ENCODE measurements around the gene COL17A1.

Gene COL17A1

DNA sequence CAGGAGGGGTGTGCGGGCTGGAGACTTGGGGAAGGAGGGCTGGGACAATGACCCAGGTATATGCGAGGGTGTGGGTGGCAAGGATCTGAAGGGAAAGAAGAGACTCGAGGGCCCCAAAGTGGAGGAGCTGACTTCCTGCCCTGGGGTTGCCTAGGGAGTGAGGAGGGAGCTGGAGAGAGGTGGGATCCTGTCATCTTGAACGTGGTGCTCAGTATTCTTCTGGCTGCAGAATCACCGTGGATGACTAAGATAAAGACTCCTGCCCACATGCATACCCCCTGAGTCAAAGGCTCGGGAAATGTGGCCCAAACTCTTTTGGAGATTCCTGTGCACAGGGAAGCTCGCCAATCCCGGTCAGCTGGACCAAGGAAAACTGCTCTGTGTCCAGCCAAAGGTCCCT, 31.2 kb downstream of the COL17A1 start:
- in situ Hi-C loops (cut with MboI; ENCODE audit: low sequenced_read_pairs): no loop called here

DNA sequence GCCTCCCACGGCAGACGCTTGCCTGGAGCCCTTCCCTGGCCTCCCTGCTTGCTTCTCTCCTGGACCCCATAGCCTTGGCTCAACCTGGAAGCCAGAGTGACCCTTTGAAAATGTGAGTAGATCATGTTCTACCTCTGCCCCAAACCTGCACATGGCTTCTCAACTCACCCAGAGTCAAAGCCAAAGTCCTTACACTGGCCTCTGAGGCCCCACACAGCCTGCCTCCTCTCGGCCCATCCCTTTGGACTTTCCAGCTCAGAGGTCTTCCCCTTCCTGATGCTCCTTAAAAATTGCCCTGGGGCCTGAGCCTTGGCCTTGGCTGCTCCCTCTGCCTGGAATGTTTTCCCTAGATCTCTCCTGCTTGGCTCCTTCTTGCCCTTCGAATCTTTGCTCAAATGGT, 32.5 kb downstream of the COL17A1 start:
- in situ Hi-C loops (cut with MboI; ENCODE audit: low sequenced_read_pairs): no loop called here

DNA sequence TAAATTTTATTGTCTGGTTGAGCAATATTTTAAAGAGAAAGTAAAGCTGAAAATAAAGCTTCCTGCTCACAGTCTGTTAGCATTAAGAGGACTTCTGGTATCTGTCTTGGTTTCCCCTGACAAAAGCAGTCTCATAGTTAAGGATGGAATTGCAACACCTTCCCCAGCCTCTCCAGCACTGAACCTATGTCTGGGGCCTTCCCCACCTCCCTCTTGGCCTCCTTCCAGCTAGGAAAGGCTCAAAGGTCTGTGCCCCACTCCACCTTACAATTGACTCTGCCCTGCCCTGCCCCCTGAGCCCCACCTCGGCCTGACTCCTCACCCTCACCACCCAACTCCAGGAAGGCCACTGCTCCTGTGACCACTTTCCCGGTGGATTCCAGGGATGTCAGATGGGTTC, 33.2 kb downstream of the COL17A1 start:
- in situ Hi-C loops (cut with MboI; ENCODE audit: low sequenced_read_pairs): no loop called here

DNA sequence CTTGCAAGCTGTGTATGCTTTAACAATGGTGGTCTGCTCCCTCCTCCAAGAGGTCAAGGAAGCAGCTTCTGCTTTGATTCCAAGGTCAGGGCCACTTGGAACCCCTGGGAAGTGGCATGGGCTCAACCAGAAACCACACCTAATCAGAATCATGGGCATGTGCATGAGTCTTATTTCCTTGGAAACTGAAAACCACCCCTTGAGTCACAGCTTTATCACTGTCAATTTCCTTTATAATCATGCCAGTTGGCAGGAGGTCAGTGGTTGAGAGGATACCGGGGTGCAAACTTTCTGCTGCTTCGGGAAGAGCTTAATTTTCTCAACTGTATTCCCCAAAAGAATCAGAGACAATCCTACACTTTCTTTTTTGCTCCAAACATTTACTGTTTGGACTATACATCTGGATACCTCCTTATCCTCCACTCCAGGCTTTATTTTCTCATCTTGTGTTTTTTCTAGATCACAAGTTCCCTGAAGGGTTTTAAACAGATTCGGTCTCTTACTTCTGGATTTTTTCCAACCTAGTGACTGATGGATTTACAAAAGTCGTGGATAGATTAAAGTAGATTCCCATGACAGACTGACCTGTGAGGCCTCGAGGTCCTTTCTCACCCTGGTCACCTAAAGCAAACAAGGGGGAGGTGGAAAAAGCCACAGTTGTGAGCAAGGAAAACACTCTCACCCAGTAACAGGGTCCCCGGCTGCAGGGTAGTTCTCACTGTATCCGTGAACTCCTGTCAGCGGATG, 36.0 kb downstream of the COL17A1 start:
- in situ Hi-C loops (cut with MboI; ENCODE audit: low sequenced_read_pairs): no loop called here

DNA sequence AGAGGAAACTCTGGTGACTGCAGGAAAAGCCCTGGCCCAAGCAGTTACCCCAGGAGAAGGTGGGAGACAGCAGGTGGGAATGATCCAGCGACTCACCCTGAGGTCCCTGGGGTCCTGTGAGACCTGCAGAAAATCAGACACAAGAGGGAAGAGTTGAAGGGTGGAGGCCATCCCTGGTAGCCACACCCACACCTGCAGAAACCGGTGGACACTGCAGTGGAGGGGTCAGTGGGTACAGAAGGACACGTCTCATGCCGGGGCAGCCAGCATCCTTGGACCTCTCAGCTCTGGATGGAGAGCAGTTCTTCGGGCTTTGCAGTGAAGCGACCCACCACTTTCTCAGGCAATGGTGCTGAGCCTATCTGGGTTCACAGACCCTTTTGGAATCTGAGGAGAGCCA, 39.0 kb downstream of the COL17A1 start:
- in situ Hi-C loops (cut with MboI; ENCODE audit: low sequenced_read_pairs): no loop called here

DNA sequence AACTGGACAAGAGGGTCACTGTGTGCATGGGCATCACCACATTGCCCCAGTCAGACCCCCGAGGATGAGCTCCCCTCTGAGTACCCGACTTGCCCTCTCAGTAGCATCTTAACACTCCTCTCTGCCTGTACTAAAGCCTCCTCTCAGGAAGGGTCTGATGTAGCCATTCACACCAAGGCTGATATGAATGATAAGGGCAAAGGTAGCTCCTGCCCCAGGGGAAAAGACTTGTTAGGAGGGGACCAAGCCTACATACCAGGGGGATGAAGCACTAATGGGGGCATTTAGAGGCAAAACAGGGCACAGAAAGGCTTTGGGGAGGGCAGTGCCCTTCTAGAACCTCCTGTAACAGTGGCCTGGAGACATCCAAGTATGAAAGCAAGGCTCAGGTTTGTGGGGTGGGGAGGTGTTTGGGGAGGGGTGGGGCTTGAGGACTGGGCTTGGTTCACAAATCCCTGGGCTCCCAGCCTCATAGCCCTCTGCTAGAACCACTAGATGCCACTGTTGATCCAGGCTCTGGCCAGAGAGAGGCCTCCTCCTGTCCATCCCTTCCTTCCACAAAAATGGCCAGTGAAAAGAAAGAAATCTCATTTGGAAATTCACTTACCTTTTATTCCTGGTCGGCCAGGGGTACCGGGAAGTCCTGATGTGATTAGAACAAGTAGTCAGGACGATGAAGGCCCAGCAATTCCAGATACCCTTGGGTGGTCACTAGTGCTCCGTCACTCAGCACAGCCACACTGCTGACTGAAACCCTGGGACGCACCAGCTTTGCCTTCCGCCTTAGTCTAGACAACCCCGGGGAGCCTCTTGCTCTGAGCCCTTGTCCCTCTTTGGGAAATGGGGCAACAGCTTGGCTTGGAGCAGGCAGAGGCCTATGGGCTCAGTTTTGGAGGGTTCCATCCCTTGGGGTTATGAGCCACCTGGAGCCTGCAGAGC, 40.3 kb downstream of the COL17A1 start:
- in situ Hi-C loops (cut with MboI; ENCODE audit: low sequenced_read_pairs): no loop called here

DNA sequence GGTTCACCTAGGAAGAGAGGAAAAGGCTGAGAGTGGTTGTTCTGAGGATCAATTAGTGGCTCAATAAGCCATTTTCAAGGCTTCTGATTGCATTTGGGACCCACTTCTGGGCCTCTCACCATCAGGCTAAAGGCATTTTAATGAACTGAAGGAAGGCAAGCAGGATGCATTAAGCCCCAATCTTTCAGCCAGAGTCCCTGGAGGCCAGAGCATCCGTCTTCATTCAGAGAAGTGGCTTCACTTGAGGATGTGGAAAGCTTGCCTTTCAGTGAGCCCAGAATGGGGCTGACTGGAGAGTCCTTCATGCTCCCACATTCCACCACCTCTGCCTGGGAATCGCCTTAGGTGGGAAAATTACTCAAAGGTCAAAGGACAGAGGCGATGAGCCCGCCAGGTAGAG, 41.8 kb downstream of the COL17A1 start:
- in situ Hi-C loops (cut with MboI; ENCODE audit: low sequenced_read_pairs): no loop called here

DNA sequence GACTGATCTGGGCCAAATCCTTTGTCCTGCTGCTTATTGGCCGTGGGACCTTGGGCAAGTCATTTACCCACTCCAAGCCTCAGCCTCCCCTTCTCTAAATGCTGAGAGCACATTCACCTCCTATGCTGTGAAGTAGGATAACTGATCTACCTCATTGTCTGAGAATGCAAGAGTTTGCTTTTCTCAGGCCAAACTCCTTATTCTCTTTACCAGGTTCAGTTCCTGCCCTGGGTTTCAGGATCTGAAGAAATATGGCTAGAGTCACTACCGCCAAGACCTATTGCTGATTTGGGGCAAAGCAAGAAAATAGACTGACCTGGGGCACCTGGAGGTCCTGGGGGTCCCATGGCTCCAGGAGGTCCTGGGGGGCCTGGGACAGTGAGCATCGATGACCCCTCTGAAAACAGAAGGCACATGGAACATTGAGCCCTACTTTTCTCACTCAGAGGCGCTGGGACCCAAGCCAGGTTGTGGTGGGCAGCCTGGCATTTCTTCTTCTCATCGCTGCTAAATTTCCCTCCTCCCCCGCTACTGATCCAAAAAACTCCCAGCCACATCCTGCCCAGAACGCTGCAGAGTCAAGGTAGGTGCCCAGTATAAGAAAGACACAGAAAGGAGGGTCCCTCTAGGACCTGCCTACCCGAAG, 42.4 kb downstream of the COL17A1 start:
- in situ Hi-C loops (cut with MboI; ENCODE audit: low sequenced_read_pairs): no loop called here

DNA sequence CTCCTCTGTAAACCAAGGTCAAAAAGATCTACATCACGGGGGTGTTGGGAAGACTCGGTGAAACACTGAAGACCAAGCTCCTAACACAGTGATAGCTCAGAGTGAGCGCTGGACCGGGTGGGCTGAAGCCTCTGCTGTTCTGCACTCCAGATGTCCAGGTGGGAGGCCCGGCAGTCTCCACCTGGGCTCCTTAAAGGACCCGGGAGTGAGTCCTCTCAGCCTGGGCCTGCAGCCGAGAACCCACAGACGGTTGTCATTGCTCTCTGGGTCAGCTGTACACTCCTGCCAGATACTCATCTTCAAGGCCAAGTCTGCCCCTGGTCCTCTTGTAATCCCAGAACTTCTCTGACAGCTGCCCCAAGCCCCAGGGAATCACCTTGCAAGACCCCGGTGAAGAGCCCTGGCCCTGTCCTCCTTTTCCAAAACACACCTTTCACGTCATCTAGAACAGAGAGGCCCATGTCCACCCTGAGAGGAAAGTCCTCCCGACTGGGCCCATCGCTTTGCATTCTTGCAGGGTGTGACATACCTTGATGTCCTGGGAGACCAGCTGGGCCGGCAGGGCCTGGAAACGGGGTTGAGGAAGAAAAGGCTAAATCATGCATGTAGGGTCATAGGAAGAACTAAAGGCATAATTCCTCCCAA, 43.7 kb downstream of the COL17A1 start:
- in situ Hi-C loops (cut with MboI; ENCODE audit: low sequenced_read_pairs): no loop called here

DNA sequence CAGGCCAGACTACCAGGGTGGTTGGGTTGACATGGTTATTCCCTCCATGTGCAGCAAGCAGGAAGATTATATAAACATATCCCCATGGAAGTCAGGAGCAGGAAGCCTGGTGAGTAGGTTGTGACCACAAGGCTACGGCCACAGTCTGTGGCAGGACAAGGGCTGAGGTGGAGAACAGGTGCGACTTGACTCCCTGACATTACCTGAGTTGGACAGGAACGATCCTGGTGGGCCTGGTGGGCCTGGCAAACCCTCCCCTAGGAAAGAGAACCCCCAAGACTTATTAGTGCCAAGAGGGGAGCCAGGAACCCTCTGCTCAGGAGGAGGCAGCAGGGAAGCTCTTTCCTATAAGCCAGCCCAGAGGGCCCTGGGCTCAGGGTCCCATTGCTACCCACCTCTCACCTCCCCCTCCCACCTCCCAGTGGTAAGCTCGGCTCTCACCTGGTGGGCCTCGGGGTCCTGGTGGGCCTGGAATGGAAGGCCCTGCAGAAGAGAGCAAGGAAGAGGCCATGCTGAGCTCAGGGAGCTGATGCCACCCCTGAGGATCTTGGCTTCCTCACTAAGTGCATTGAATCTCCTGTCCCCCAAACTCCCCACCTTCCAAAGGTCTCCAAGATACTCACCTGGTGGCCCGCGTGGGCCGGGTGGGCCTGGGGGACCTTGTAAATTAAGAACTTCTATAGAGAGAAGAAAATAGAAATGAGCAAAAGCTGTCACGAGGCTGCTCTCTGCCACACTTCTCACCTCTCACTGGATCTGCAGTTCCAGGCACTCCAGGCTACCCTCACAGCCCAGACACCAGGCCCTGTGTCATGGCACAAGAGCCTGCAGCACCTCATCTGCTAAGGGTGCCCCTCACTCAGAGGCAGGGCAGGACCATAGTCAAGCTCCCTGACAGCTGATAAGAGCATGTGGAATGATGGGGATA, 44.6 kb downstream of the COL17A1 start:
- in situ Hi-C loops (cut with MboI; ENCODE audit: low sequenced_read_pairs): no loop called here

DNA sequence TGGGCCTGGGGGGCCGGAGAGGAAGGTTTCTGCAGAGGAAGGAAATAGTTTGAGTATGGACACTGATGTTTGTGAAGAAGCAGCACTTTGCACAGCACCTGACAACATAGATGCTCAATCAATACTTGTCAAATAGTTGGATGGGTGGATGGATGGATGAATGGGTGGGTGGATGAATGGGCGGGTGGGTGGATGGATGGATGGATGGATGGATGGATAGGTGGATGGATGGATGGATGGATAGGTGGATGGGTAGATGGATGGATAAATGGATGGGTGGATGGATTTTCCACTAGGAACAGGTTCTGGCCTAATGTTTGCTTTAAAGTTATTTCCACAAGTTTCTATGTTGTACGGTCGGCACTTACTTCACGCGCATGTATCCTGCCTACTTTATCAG, 45.3 kb downstream of the COL17A1 start:
- in situ Hi-C loops (cut with MboI; ENCODE audit: low sequenced_read_pairs): no loop called here

DNA sequence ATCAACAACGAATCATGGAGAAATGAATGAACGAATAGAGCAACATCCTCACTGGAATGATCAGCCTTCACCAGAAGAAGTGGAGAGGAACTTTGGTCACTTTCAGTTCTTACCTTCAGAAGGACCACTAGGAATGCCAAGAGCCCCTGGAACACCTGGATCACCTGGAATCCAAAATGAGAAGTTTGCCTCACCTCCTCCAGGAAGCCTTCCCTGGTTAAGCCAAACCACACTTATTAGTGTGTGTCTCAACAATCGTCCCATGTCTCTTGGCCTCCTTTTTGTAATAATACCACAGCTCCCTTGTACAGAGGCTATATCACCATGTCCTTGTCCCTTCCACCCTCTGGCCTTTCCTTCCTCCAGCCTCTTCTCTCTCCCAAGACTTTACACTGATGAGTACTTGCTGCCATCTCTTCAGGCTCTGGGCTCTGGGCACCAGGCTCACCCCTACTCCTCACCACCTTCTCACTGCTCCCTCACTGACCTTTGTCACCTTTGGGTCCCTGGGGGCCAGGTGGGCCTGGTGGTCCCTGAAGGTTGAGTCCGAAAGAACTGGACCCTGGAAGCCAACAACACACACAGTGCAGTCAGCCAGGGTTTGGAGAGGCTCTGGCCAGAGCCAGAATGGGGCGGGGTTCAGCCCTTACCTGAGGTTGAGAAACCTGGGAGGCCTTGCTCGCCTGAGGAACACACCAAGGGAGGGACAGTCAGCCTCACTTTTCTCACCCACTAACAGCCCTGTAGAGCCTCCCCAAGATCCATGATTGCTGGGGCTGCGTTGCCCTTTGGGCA, 46.5 kb downstream of the COL17A1 start:
- in situ Hi-C loops (cut with MboI; ENCODE audit: low sequenced_read_pairs): no loop called here

DNA sequence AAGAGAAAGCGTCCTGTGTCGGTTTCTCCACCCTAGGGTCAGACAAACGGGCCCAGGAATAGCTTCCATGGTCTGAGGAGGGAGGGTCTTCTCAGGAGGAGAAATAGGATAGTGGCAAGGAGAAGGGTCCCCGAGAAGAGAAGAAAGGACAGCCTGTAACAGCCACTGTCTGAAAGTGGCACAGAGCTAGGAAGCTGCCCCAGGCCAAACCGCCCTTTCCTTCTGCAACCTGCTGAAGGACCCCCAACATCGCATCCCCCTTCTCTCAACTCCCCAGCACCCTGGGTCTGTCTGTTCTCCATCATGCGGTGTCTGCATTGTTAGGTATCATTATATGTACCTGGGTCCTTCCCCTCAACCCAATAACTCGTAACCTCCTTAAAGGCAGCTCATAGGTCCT, 47.1 kb downstream of the COL17A1 start:
- in situ Hi-C loops (cut with MboI; ENCODE audit: low sequenced_read_pairs): no loop called here

DNA sequence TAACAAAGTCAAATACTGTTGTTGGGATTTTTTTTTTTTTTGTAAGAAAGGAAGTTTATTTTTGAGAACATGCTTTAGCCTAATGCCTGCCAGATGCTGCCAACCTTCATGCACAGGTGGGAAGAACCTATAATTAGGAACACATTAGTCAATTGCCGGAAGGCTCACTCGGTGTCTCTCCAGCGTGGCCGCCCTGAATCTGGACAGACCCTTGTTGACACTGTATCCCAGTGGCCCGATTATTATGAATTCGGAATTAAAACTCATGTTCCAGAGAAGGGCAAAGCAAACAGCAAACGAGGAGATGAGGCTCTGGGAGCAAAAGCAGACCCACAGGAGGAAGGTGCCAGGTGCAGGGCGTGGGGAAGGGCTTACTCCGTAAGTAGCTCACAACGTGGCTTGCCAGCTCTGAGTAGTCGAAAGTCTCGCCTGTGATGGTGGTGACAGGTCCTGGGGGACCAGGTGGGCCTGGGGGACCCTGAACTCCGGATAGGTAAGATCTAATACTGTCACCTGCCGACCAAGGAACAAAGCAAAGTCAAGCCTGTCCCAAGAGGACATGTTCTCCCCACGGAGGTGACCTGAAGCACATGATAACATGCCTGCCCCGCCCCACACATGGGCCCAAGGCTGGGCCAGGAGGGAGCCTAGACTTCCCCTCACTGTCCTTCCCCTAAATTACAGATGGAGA, 48.3 kb downstream of the COL17A1 start:
- in situ Hi-C loops (cut with MboI; ENCODE audit: low sequenced_read_pairs): no loop called here

DNA sequence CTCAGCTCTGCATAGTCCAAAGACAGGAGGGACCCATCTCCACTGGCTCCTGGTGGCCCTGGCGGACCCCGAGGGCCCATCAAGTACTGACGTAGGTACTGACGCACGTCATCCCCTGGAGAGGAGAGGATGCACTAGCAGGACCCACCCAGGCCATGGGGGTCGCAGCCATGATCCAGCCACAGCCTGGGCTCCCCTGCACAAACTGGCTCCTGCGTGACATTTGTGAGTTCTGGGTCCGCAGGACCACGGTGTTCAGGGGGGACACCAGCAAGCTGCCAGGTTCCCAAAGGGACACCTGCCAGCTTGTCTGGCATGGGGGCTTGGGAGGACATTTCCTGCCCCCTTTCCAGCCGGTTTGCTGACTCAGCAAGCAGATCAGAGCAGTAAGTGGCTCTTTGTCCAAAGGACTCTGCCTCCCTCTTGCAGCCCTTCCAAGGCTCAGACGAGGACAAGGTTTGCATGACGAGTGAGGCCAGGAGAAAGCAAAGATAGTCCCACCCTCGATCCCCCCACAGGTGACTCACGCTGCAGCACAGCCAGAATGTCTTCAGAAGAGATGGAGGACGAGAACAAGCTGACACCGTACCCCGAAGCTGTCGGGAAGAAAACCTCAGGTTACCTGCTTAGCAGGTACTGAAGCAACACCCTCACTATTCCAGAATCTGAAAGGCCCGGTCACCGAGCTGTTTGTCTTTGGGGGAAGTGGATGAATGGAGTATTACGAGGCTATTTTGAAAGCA, 49.0 kb downstream of the COL17A1 start:
- in situ Hi-C loops (cut with MboI; ENCODE audit: low sequenced_read_pairs): no loop called here

DNA sequence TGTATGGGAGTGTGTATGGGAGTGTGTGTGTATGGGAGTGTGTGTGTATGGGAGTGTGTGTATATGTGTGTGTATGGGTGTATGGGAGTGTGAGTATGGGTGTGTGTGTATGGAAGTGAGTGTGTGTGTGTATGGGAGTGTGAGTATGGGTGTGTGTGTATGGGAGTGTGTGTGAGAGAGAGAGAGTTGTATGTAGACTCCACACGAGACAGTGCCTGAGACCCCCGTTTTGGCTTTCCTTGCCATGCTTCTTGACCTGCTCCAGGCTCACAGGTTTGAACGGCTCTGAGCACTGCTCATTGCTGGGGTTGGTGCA, 49.7 kb downstream of the COL17A1 start:
- in situ Hi-C loops (cut with MboI; ENCODE audit: low sequenced_read_pairs): no loop called here

DNA sequence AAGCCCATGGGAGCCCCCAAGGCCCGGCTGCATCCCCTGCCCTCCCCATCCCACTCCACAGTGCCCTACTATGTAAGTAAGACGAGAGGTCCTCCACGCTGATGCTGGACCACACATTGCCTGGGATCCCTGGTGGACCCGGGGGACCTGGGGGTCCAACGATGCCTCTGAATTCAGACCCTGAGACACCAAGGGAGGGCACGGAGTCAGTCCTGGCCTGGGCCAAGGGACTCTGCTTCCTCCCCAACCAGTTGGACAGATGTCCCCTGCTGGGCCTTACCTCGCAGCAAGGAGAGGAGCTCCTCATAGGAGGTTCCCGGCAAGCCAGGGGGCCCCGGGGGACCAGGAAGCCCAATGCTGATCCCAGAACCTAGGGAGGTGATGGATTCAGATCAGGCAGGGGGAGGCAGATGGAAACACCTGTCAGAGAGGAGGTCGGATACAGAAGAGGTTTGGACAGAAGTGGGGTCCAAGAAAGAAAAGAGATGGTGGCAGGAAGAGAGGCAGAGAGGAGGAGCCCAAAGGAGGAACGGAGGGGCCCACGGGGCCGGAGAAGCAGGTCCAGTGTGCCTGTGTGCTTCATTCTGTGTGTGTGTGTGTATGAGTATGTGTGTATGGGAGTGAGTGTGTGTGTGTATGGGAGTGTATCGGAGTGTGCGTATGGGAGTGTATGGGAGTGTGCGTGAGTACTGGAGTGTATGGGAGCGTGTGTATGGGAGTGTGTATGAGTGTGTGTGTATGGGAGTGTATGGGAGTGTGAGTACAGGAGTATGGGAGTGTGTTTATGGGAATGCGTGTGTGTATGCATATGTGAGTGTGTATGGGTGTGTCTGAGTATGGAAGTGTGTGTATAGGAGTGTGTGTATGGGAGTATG, 50.2 kb downstream of the COL17A1 start:
- in situ Hi-C loops (cut with MboI; ENCODE audit: low sequenced_read_pairs): no loop called here
